PC-9 (cell line): ENCODE results near the gene SYMPK.

Experiments used
- EZH2 ChIP-seq: fragments of 200-600 bp; sonication (generic); IDR thresholded peaks from 2 replicates; pipeline ENCODE4 v1.8.0; 2017; ENCODE audit warnings: antibody characterized with exemption, low read depth
- TF ChIP-seq, protein P1 (sequence below): fragments of 200-600 bp; sonication (generic); conservative IDR thresholded peaks from 2 replicates; pipeline ENCODE4 v1.6.1; 2017; ENCODE audit warnings: mixed run types, antibody characterized with exemption, mild to moderate bottlenecking, moderate library complexity

- TF ChIP-seq, protein P1, sequence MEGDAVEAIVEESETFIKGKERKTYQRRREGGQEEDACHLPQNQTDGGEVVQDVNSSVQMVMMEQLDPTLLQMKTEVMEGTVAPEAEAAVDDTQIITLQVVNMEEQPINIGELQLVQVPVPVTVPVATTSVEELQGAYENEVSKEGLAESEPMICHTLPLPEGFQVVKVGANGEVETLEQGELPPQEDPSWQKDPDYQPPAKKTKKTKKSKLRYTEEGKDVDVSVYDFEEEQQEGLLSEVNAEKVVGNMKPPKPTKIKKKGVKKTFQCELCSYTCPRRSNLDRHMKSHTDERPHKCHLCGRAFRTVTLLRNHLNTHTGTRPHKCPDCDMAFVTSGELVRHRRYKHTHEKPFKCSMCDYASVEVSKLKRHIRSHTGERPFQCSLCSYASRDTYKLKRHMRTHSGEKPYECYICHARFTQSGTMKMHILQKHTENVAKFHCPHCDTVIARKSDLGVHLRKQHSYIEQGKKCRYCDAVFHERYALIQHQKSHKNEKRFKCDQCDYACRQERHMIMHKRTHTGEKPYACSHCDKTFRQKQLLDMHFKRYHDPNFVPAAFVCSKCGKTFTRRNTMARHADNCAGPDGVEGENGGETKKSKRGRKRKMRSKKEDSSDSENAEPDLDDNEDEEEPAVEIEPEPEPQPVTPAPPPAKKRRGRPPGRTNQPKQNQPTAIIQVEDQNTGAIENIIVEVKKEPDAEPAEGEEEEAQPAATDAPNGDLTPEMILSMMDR = no peak
- no peak for TF ChIP-seq EZH2
Measured at GRCh38 chr19:45885556-45886426, 22.8 kb upstream of the SYMPK start, which contains the start of gene IRF2BP1.
